Skeletal muscle tissue (tissue), 4 donors: ENCODE data around the gene FSIP1. TPM values are rescaled to one million over a fixed set of nuclear protein-coding genes. Genes with fewer than 3 reads are reported as not detected.

Experiments
- H3K27ac ChIP-seq: one replicate; pipeline ENCODE4 v1.7.0; 2013; ENCODE audit warnings: mild to moderate bottlenecking, low read depth, low read length, inconsistent platforms
- H3K27me3 ChIP-seq, 3 donors: one replicate each; pipeline ENCODE4 v1.7.0; 2013; ENCODE audit warnings: low read length in 3 of 3; ENCODE audit not compliant: control insufficient read depth in 3 of 3, insufficient read depth in 3 of 3
- H3K36me3 ChIP-seq, 3 donors: one replicate each; pipeline ENCODE4 v1.7.0; 2013; ENCODE audit warnings: low read length in 3 of 3; ENCODE audit not compliant: control insufficient read depth in 3 of 3, insufficient read depth in 3 of 3
- H3K4me1 ChIP-seq, 3 donors: one replicate each; pipeline ENCODE4 v1.7.0; 2013; ENCODE audit warnings: low read length in 3 of 3, mild to moderate bottlenecking in 3 of 3; ENCODE audit not compliant: control insufficient read depth in 3 of 3, insufficient read depth in 3 of 3
- H3K4me3 ChIP-seq, 3 donors: one replicate each; pipeline ENCODE4 v1.7.0; 2013; ENCODE audit warnings: low read length in 3 of 3
- H3K9ac ChIP-seq, 3 donors: one replicate each; pipeline ENCODE4 v1.7.0; 2013; ENCODE audit warnings: low read length in 3 of 3, mild to moderate bottlenecking in 3 of 3, moderate library complexity in 2 of 3, low read depth in 1 of 3
- H3K9me3 ChIP-seq, 3 donors: one replicate each; pipeline ENCODE4 v1.7.0; 2013; ENCODE audit warnings: low read length in 3 of 3; ENCODE audit not compliant: control insufficient read depth in 3 of 3
- total RNA-seq: library from RNA; depleted of rRNA; stranded (reverse); fragments of >200 nt; gene quantifications from one replicate; pipeline ENCODE4 v1.2.3, GENCODE V29; 2014
- donor health status: Osteomylitis.

FSIP1 gene
- total RNA-seq, 1 donor from 2014 or later, result 3.7 TPM

GRCh38 chr15:39713846-39714245 is 68.8 kb downstream of the FSIP1 start:
- H3K36me3 ChIP-seq, result no peaks in the 10 kb centered on the region
- no peaks in the 10 kb centered on the region for H3K4me1 ChIP-seq
- no peak overlapping the region for H3K27ac ChIP-seq
- no peak overlapping the region for H3K4me3 ChIP-seq
- no peak overlapping the region for H3K9ac ChIP-seq
- no peaks in the 10 kb centered on the region for H3K9me3 ChIP-seq
- H3K27me3 ChIP-seq, result no peaks in the 10 kb centered on the region

- Histone ChIP-seq H3K27ac (no peak overlapping the region), H3K4me1 (no peaks in the 10 kb centered on the region), H3K9me3 (no peaks in the 10 kb centered on the region), H3K4me3 (no peak overlapping the region), H3K27me3 (no peaks in the 10 kb centered on the region), H3K36me3 (no peaks in the 10 kb centered on the region), H3K9ac (no peak overlapping the region)
These were observed 72.0 kb downstream of the FSIP1 start for GRCh38 chr15:39710681-39711080.

GRCh38 chr15:39709941-39710340 is 72.7 kb downstream of the FSIP1 start:
- no peak overlapping the region for H3K9ac ChIP-seq
- no peaks in the 10 kb centered on the region for H3K4me1 ChIP-seq
- H3K27me3 ChIP-seq, result no peaks in the 10 kb centered on the region
- no peaks in the 10 kb centered on the region for H3K9me3 ChIP-seq
- no peaks in the 10 kb centered on the region for H3K36me3 ChIP-seq
- no peak overlapping the region for H3K27ac ChIP-seq
- H3K4me3 ChIP-seq, result no peak overlapping the region

- no peaks in the 10 kb centered on the region for H3K9me3 ChIP-seq
- H3K27ac ChIP-seq, result no peak overlapping the region
- H3K36me3 ChIP-seq, result no peaks in the 10 kb centered on the region
- H3K4me3 ChIP-seq, result no peak overlapping the region
- H3K9ac ChIP-seq, result no peak overlapping the region
- no peaks in the 10 kb centered on the region for H3K4me1 ChIP-seq
- no peaks in the 10 kb centered on the region for H3K27me3 ChIP-seq
These were observed 76.4 kb downstream of the FSIP1 start for GRCh38 chr15:39706206-39706605.

GRCh38 chr15:39704689-39705088 is 78.0 kb downstream of the FSIP1 start:
- no peaks in the 10 kb centered on the region for H3K36me3 ChIP-seq
- no peaks in the 10 kb centered on the region for H3K27me3 ChIP-seq
- no peak overlapping the region for H3K4me3 ChIP-seq
- no peaks in the 10 kb centered on the region for H3K9me3 ChIP-seq
- H3K27ac ChIP-seq, result no peak overlapping the region
- H3K4me1 ChIP-seq, result no peaks in the 10 kb centered on the region
- no peak overlapping the region for H3K9ac ChIP-seq

- no peaks in the 10 kb centered on the region for H3K27me3 ChIP-seq
- H3K9me3 ChIP-seq, result no peaks in the 10 kb centered on the region
- no peaks in the 10 kb centered on the region for H3K4me1 ChIP-seq
- no peak overlapping the region for H3K4me3 ChIP-seq
- no peak overlapping the region for H3K9ac ChIP-seq
- no peaks in the 10 kb centered on the region for H3K36me3 ChIP-seq
- H3K27ac ChIP-seq, result no peak overlapping the region
These were observed 78.4 kb downstream of the FSIP1 start for GRCh38 chr15:39704235-39704634.

- H3K27me3 ChIP-seq, result no peaks in the 10 kb centered on the region
- no peak overlapping the region for H3K9ac ChIP-seq
- no peaks in the 10 kb centered on the region for H3K4me1 ChIP-seq
These were observed 80.7 kb downstream of the FSIP1 start for GRCh38 chr15:39701988-39702387.

GRCh38 chr15:39700375-39700700 is 82.3 kb downstream of the FSIP1 start:
- H3K9me3 ChIP-seq, result no peaks in the 10 kb centered on the region
- no peaks in the 10 kb centered on the region for H3K4me1 ChIP-seq
- H3K27me3 ChIP-seq, result no peaks in the 10 kb centered on the region
- H3K36me3 ChIP-seq, result no peaks in the 10 kb centered on the region
- H3K27ac ChIP-seq, result no peak overlapping the region
- H3K9ac ChIP-seq, result no peak overlapping the region
- H3K4me3 ChIP-seq, result no peak overlapping the region

More at GRCh38 chr15:39701988-39702387, 80.7 kb downstream of the FSIP1 start:
- no peak overlapping the region for H3K4me3 ChIP-seq
- no peaks in the 10 kb centered on the region for H3K36me3 ChIP-seq
- no peak overlapping the region for H3K27ac ChIP-seq
- H3K9me3 ChIP-seq, result no peaks in the 10 kb centered on the region

- Histone ChIP-seq H3K4me1 (no peaks in the 10 kb centered on the region), H3K27ac (no peak overlapping the region), H3K9me3 (no peaks in the 10 kb centered on the region), H3K4me3 (no peak overlapping the region), H3K36me3 (no peaks in the 10 kb centered on the region), H3K9ac (no peak overlapping the region), H3K27me3 (no peaks in the 10 kb centered on the region)
These were observed 82.9 kb downstream of the FSIP1 start for GRCh38 chr15:39699516-39700374.

GRCh38 chr15:39698444-39699390 is 83.9 kb downstream of the FSIP1 start:
- Histone ChIP-seq H3K27me3 (no peaks in the 10 kb centered on the region), H3K9ac (no peak overlapping the region)

More at GRCh38 chr15:39698444-39699390, 83.9 kb downstream of the FSIP1 start:
- Histone ChIP-seq H3K36me3 (no peaks in the 10 kb centered on the region), H3K4me1 (no peaks in the 10 kb centered on the region), H3K27ac (no peak overlapping the region), H3K4me3 (no peak overlapping the region), H3K9me3 (no peaks in the 10 kb centered on the region)
